ENCODE measurements around the gene QRICH2.
A peak's percentile ranks its signal among the peaks of the same experiment; 100 is the strongest.
"Not testable (repeated sequence)": the region's sequence is repeated elsewhere in the genome, so short reads cannot be mapped to it uniquely, and the experiment has no call there.

QRICH2 gene

DNA sequence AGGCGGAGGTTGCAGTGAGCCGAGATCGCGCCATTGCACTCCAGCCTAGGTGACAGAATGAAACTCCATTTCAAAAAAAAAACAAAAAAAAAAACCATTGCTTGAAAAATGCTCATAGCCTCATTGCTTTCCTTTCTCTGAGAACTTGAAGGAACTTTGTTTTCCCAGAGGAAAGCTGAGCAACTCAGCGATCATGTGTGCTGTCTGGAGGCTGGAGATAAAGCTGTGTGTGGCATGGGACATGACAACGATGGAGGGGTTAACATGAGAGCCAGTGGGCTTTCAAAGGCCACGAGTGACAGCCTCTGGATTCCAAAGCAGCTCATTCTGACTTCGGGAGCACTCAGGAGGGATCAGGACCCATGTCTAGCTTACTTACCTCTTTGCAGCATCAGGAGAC lies 21.6 kb upstream of the QRICH2 start:
- no peak for DNase-seq

GRCh38 chr17:76327696-76328095 lies 19.6 kb upstream of the QRICH2 start:
- peak; percentile 87 for DNase-seq

GRCh38 chr17:76326306-76326705 lies 18.2 kb upstream of the QRICH2 start:
- DNase-seq: no peak

- DNase-seq: no peak
Measured at GRCh38 chr17:76318586-76318985, 10.5 kb upstream of the QRICH2 start.

DNA sequence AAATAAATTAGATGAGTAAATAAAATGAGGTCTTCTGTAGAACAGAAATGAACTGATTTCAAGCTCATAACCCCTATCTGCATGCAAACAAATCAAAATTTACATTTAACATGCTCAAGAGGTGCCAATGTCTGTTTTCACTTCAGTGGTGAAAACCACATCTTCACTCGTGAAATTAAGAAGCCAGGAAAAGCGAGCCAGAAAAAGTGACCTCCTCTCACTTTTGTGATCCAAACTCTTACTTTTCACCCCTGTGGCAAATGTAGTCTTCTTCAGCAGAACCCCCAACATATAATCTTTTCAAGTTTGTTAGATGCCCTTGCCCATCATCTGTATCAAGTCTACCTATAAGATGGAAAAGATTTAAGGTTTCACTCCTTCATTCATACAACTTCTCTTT lies 9.5 kb upstream of the QRICH2 start:
- no peak for DNase-seq

- no peak for DNase-seq
Measured at GRCh38 chr17:76314392-76315227, 6.5 kb upstream of the QRICH2 start.

DNA sequence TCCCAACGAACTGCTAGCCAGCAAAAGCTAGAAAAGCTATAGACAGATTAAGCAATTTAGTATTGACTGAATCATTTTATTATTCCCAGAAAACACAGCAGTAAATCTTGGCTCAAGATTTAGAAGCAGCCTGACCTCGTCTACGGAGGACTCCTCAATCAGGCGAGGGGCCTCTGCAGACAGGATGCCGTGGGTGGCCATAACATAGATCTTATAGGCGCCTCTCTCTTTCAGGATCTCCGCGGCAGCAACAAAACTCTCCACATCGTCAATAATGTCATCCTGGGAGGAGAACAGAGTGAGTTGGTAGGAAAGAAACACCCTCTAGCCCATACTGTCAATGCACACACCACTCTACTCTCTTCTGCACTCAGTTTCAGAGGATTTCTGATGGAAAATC lies 4.7 kb upstream of the QRICH2 start:
- DNase-seq: no peak

- no peak for DNase-seq
Measured at GRCh38 chr17:76309461-76309860, 1.4 kb upstream of the QRICH2 start.

- no peak for DNase-seq
Measured at GRCh38 chr17:76307299-76307965, 644 bp downstream of the QRICH2 start.

DNA sequence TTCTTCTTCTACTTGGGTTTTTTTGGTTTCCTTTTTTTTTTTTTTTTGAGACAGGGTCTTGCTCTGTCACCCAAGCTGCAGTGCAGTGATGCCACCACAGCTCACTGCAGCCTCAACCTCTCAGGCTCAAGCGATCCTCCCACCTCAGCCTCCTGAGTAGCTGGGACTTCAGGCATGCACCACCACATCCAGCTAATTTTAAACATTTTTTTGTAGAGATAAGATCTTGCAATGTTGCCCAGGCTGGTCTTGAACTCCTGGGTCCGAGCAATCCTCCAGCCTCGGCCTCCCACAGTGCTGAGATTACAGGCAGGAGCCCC lies 3.0 kb downstream of the QRICH2 start:
- DNase-seq: not testable (repeated sequence)

DNA sequence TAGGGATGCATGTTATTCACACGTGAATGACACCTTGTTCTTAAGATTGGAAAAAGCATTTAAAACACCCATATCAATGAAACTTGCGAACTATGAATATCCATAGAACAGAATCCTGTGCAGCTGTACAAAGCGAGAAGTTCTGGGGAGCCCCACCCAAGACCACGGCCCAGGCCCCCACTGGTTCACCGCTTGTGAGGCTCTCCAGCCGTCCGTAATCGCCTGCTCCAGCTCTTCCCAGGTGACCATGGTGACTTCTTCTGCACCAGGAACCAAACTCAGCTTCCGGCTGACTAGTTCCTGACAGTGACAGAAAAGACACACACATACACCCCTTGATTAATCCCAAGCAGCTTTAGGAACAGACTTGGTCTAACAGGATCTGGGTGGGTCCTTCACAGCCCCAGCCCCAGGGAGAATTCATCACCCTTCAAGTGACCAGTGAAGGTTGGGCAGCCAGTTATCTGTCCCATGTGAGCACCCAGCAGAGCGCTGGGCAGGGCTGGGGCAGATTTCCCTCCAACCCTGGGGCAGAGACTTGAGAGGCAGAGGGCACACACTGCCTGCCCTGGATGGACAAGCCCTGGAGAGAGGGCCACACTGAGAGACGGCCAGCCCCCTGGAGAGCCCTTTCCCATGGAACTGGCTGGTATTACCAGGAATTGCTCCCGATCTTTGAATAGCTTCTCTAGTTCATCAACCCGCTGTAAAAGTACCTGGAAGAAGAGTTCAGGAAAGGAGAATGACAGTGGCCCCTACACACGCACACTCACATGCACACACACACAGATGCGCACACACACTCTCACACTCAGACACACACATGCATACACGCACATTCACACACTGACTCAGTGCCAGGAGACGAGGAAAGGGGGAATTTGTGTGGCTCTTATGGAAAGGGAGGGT lies 3.6 kb downstream of the QRICH2 start:
- DNase-seq: no peak

DNA sequence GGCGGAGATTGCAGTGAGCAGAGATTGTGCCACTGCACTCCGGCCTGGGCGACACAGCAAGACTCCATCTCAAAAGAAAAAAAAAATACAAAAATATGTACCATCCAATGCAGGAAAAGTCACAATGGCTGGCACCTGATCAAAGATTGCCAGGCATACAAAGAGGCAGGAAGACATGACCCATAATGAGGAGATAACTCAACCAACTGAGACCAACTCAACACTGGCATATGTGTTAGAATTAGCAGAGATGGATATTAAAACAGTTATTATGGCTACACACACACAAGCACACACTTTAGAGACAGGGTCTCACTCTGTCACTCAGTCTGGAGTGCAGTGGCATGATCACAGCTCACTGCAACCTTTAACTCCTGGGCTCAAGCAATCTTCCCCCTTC lies 10.6 kb downstream of the QRICH2 start:
- no peak for DNase-seq

DNA sequence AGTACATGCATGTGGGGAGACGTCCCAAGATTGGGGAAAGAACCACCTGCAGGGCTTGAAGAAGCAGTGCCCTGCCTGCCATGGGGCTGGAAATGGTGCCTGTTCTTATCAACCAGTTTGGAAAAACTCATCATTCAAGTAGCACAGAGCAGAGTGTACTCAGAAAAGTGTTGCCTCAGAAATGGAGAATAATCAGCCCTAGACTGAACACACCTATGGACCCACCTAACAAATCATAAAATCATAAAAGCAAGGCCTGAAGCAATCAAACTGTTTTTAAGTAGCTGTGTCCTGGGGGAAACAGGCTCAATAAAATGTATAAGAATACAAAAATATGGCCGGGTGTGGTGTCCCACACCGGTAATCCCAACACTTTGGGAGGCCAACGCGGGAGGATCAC lies 11.2 kb downstream of the QRICH2 start:
- no peak for DNase-seq

GRCh38 chr17:76296186-76296585 lies 11.9 kb downstream of the QRICH2 start:
- no peak for DNase-seq

GRCh38 chr17:76293106-76293505 lies 15.0 kb downstream of the QRICH2 start:
- DNase-seq: no peak

GRCh38 chr17:76292567-76292966 lies 15.5 kb downstream of the QRICH2 start:
- no peak for DNase-seq

DNA sequence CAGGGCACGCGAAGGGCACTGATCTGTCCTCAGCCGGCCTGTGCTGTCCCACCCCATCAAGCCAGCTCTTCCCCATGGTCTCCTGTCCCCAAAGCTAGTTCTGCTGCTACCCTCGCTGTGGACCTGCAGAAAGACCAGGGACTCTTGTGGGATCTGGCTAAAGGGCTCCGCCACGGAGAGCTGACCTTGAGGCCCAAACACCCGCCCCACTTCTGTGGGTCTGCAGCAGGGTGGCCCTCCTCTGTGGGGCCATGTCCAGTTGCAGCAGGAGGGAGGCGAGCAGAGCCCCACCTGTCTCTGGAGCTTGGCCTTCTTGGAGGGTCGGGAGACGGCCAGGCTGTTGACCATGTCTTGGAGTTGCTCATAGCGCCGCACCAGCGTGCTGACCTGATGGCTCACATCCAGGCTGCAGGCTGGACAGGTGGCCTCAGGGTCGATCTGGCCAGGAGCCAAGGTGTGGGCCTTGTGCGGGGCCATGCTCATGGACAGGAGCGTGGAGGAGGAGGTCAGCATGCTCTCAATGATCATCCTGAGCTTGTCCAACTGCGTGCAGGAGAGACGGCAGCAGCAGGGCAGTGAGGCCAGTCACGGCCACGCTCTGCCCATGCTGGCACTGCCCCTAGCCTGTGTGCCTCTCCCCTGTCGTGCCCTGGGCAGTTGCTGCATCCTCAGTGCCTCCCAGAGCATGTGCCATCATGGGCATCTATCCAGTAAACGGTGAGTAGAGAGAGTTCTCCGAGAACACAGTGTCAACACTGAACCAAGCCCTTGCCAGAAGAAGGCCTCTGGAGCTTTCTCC lies 26.3 kb downstream of the QRICH2 start:
- no peak for DNase-seq

GRCh38 chr17:76280650-76281049 lies 27.4 kb downstream of the QRICH2 start:
- no peak for DNase-seq

DNA sequence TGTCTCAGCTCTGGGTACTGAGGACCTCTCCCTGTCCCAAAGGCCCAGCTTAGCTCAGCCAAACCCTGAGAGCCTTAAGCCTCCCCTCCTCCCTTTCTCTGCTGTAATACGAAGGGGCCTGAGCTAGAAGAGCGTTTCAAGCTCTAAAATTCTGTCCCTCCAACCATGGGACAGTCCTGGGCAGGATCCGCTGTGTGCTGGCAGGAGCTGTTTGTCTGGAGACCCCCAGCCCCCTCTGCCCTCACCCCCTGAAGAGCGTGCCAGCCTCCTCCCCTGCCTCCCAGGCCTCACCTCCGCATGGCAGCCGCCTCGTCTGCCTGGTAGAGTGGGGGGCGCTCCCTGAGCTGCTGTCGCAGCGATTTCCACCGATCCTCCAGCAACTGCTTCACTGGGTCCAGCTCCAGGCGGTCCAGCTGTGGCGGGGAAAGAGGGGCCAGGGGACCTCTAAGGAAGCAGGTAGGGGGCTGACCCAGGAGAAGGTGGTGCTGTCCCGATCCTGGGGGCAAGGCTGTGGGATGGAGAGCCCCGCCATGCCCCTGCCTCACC lies 28.3 kb downstream of the QRICH2 start:
- no peak for DNase-seq

DNA sequence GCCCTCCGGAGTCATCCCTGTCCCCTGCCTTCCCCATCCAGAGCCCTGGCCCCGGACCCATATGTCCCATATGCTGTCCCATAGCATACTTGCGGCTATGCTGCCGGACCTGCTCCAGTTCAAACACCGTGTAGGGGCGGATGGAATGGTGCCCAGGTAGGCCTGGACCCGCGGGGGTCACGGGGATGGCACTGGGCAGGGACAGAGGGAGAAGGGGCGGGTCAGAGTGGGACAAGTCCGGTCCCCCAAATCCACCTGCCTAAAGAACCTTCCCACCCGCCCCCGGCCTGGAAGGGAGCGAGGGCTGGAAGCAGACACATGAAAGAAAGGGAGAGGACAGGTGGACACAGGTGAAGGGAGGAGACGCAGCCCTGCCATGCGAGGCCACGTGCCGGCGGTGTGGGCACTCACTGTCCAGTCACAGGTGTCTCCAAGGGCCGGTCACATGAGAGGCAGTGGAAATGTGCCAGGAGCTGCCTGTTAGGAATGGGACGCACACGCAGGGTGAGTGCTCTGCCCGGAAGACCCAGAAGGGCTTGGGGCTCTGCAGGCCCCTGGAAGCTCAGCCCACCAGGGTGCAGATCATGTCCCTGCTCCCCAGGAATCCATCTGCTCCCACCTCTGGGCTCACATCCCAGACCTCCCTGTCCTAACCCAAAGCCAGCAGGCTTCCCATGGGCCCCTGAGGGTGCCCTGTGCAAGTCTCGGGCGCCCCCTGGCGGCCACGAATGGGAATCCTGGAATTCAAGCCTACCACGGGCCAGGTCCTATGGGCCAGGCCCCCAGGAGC lies 28.9 kb downstream of the QRICH2 start:
- DNase-seq: peak; percentile 24

DNA sequence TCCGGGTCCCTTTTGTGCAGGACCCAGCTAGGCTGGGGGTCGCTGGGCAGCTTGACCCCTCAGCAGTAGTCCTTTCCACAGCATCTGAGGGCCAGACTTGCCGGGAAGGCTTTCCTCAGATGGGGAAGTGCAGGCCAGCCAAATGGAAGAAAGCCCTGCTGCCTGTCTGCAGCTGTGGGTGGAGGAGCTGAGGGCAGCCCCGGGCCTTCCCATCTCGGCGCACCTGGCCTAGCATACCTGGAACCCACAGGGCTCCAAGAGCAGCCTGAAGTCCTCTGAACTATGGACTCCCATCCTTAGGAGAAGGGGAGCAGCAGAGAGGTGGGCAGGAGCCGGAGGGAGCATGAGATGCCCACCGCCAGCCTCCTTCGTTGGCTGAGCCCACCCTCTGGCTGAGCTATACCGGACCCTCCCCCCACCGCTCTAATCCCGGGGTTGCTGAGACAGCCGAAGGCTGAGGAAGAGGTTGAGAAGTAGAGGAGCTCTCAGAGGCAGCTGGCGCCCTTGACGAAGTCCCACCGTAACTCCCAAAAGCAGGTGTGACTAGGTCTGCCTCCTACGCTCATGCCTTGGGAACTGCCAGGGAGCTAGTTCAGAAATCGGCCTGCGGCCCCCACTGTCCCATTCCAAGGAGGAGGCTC lies 29.7 kb downstream of the QRICH2 start:
- DNase-seq: no peak
